GM19238 (cell line): ENCODE data around the gene MYH15.

Experiments used
- DNase-seq: peaks from one replicate; pipeline ENCODE4 v3.0.0; 2011; ENCODE audit warnings: low spot score; ENCODE audit not compliant: insufficient read length

MYH15 gene

GRCh38 chr3:108509871-108510270 lies 525 bp downstream of the MYH15 start:
- DNase-seq = no peak

GRCh38 chr3:108509263-108509662 lies 1.1 kb downstream of the MYH15 start:
- no peak for DNase-seq

- DNase-seq = no peak
Observed at GRCh38 chr3:108507902-108508301, 2.5 kb downstream of the MYH15 start.

- DNase-seq = no peak
Observed at GRCh38 chr3:108505811-108506210, 4.6 kb downstream of the MYH15 start.

GRCh38 chr3:108503722-108504121 lies 6.7 kb downstream of the MYH15 start:
- DNase-seq = no peak

GRCh38 chr3:108501535-108501934 lies 8.9 kb downstream of the MYH15 start:
- DNase-seq = no peak

- no peak for DNase-seq
Observed at GRCh38 chr3:108500728-108501127, 9.7 kb downstream of the MYH15 start.

GRCh38 chr3:108497271-108497670 lies 13.1 kb downstream of the MYH15 start:
- DNase-seq = no peak

GRCh38 chr3:108495717-108496116 lies 14.7 kb downstream of the MYH15 start:
- DNase-seq = no peak

GRCh38 chr3:108494906-108495531 lies 15.4 kb downstream of the MYH15 start:
- DNase-seq = no peak

GRCh38 chr3:108493862-108494261 lies 16.5 kb downstream of the MYH15 start:
- DNase-seq = no peak

- DNase-seq = no peak
Observed at GRCh38 chr3:108491456-108491855, 18.9 kb downstream of the MYH15 start.

- peak; percentile 12 for DNase-seq
Observed at GRCh38 chr3:108489776-108490175, 20.6 kb downstream of the MYH15 start.

GRCh38 chr3:108488631-108489030 lies 21.8 kb downstream of the MYH15 start:
- no peak for DNase-seq

GRCh38 chr3:108487439-108487838 lies 23.0 kb downstream of the MYH15 start:
- no peak for DNase-seq

GRCh38 chr3:108486941-108487340 lies 23.5 kb downstream of the MYH15 start:
- no peak for DNase-seq

GRCh38 chr3:108486338-108486737 lies 24.1 kb downstream of the MYH15 start:
- no peak for DNase-seq

- no peak for DNase-seq
Observed at GRCh38 chr3:108485146-108485545, 25.2 kb downstream of the MYH15 start.

GRCh38 chr3:108479224-108479623 lies 31.2 kb downstream of the MYH15 start:
- DNase-seq = no peak

- peak; percentile 2 for DNase-seq
Observed at GRCh38 chr3:108477511-108478147, 32.8 kb downstream of the MYH15 start.

- no peak for DNase-seq
Observed at GRCh38 chr3:108475220-108475782, 35.1 kb downstream of the MYH15 start.

- DNase-seq = no peak
Observed at GRCh38 chr3:108474581-108474980, 35.8 kb downstream of the MYH15 start.

- no peak for DNase-seq
Observed at GRCh38 chr3:108473711-108474110, 36.7 kb downstream of the MYH15 start.
